A673 (cell line): ENCODE data around the gene HK1.

ENCODE experiments used
- CTCF ChIP-seq: fragments of 300-800, 200-600 bp; sonication (generic); conservative IDR thresholded peaks from 2 replicates; pipeline ENCODE4 v1.5.1; 2017; ENCODE audit warnings: low read depth, mild to moderate bottlenecking, antibody characterized with exemption, low read length, moderate library complexity, mixed read lengths
- EZH2 ChIP-seq: fragments of 200-600 bp; sonication (generic); IDR thresholded peaks from 2 replicates; pipeline ENCODE4 v1.6.1; 2017; ENCODE audit warnings: borderline replicate concordance, low read depth, mild to moderate bottlenecking, mixed read lengths, antibody characterized with exemption, low read length; ENCODE audit not compliant: poor library complexity, severe bottlenecking

- TF ChIP-seq CTCF (no peak), EZH2 (no peak)
These were observed 155.9 kb downstream of the HK1 start for GRCh38 chr10:69434169-69434568.
